ENCODE data around the gene DNASE1L3.

Gene DNASE1L3

GRCh38 chr3:58193682-58194407 is 16.9 kb downstream of the DNASE1L3 start:
- DNase-seq (ENCODE audit: extremely low read depth, insufficient read length): no peak
- TF ChIP-seq, protein P1, sequence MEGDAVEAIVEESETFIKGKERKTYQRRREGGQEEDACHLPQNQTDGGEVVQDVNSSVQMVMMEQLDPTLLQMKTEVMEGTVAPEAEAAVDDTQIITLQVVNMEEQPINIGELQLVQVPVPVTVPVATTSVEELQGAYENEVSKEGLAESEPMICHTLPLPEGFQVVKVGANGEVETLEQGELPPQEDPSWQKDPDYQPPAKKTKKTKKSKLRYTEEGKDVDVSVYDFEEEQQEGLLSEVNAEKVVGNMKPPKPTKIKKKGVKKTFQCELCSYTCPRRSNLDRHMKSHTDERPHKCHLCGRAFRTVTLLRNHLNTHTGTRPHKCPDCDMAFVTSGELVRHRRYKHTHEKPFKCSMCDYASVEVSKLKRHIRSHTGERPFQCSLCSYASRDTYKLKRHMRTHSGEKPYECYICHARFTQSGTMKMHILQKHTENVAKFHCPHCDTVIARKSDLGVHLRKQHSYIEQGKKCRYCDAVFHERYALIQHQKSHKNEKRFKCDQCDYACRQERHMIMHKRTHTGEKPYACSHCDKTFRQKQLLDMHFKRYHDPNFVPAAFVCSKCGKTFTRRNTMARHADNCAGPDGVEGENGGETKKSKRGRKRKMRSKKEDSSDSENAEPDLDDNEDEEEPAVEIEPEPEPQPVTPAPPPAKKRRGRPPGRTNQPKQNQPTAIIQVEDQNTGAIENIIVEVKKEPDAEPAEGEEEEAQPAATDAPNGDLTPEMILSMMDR (IDR thresholded peaks at IDR 0.05; ENCODE audit: insufficient read depth, low read length, poor library complexity, severe bottlenecking): no peak
- no peaks in the 10 kb centered on the region for H3K27me3 ChIP-seq (replicated peaks; ENCODE audit: control insufficient read depth, insufficient read depth, low read length)
- H3K36me3 ChIP-seq (ENCODE audit: control insufficient read depth, insufficient read depth, low read length): no peaks in the 10 kb centered on the region
- no peak overlapping the region for H3K4me3 ChIP-seq (replicated peaks; ENCODE audit: low read depth, low read length)

DNA sequence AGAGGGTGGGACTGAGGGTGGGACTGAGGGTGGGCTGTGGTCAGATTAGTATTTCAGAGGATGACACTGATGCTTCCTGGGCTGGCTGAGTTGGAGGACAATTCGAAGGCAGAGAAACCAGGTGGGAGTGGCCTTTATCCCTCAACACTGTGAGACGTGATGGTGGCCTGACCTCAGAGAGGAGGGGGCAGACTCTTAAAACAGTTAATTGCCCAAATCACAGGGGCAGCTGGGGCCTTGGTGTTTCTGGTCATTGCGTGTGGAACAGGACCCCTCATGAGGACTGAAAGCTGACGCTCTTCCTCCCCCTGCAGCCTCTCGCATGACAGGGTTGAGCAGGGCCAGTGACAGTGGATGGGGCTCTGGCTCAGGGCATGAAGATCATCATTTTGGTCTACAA is 18.7 kb downstream of the DNASE1L3 start:
- Histone ChIP-seq H3K36me3 (ENCODE audit: control insufficient read depth, insufficient read depth, low read length) (no peaks in the 10 kb centered on the region), H3K27me3 (replicated peaks; ENCODE audit: control insufficient read depth, insufficient read depth, low read length) (no peaks in the 10 kb centered on the region), H3K4me3 (replicated peaks; ENCODE audit: low read depth, low read length) (no peak overlapping the region)
- DNase-seq (ENCODE audit: extremely low read depth, insufficient read length): no peak
- TF ChIP-seq, protein P1 (IDR thresholded peaks at IDR 0.05; ENCODE audit: insufficient read depth, low read length, poor library complexity, severe bottlenecking): no peak

DNA sequence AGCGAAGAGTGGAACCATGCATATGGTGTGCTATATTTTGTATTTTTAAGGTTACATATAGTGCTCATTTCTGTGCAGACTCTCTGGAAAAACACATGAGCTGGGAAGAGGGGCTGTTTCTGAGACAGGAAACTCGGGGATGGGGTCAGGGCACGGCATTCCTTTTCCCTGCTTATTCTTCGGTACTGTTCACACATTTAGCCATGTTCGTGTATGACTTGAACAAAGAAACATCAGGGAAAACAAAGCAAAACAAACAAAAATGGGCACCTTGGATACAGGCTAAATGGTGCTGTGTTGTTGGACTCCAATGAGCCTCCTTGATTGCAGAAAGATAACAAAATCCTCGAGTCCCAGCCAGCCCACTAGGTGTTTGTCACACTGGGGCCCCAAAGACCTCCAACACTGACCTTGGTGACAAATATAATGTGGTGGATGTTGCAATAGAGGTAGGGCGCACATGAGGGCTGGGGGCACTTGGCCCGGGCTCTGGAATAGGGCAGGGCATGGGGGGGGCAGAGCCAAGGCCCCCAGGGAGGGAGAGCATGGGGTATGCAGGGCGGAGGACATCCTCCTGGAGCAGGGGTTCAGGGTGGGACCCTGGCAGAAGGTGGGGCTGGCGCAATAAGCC is 19.3 kb downstream of the DNASE1L3 start:
- TF ChIP-seq, protein P1 (IDR thresholded peaks at IDR 0.05; ENCODE audit: insufficient read depth, low read length, poor library complexity, severe bottlenecking): no peak
- DNase-seq (ENCODE audit: extremely low read depth, insufficient read length): no peak
- H3K4me3 ChIP-seq (replicated peaks; ENCODE audit: low read depth, low read length): no peak overlapping the region
- H3K27me3 ChIP-seq (replicated peaks; ENCODE audit: control insufficient read depth, insufficient read depth, low read length): no peaks in the 10 kb centered on the region
- no peaks in the 10 kb centered on the region for H3K36me3 ChIP-seq (ENCODE audit: control insufficient read depth, insufficient read depth, low read length)

GRCh38 chr3:58190882-58191281 is 19.9 kb downstream of the DNASE1L3 start:
- no peak overlapping the region for H3K4me3 ChIP-seq (replicated peaks; ENCODE audit: low read depth, low read length)
- H3K27me3 ChIP-seq (replicated peaks; ENCODE audit: control insufficient read depth, insufficient read depth, low read length): no peaks in the 10 kb centered on the region
- no peaks in the 10 kb centered on the region for H3K36me3 ChIP-seq (ENCODE audit: control insufficient read depth, insufficient read depth, low read length)
- no peak for DNase-seq (ENCODE audit: extremely low read depth, insufficient read length)
- TF ChIP-seq, protein P1 (IDR thresholded peaks at IDR 0.05; ENCODE audit: insufficient read depth, low read length, poor library complexity, severe bottlenecking): no peak

DNA sequence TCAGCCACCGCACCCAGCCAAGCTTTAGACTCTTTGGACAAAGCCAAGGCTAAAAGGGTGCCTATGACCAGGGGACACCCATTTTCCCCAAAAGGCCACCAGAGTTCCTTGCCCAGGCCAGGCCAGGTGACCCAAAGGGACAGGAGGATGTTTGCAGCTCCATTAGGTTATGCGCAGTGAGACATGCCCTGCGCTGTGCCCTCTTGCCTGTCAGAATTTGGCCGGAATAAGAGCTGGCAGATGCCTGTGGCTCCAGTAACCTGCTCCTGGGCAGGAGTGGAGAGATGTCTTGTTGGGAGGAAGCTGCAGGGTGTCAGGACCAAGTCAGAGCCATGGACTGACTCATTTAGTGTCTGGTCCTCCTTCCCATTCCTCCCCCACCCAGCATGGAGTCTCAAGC is 20.5 kb downstream of the DNASE1L3 start:
- H3K27me3 ChIP-seq (replicated peaks; ENCODE audit: control insufficient read depth, insufficient read depth, low read length): no peaks in the 10 kb centered on the region
- H3K36me3 ChIP-seq (ENCODE audit: control insufficient read depth, insufficient read depth, low read length): no peaks in the 10 kb centered on the region
- H3K4me3 ChIP-seq (replicated peaks; ENCODE audit: low read depth, low read length): no peak overlapping the region
- TF ChIP-seq, protein P1 (IDR thresholded peaks at IDR 0.05; ENCODE audit: insufficient read depth, low read length, poor library complexity, severe bottlenecking): no peak
- DNase-seq (ENCODE audit: extremely low read depth, insufficient read length): no peak

All from GM06990 (cell line).